Stimulated activated CD8-positive, alpha-beta memory T cell treated with anti-CD3 and anti-CD28 coated beads, Interleukin-15, amount 100 ng/mL, for 1 hour (primary cell): ENCODE data around the gene LDB2.
A peak's percentile ranks its signal among the peaks of the same experiment; 100 is the strongest.
"Not testable (repeated sequence)": the region's sequence is repeated elsewhere in the genome, so short reads cannot be mapped to it uniquely, and the experiment has no call there.

Source experiments
- DNase-seq: peaks from one replicate; pipeline ENCODE4 v3.0.0-alpha.2; 2020; ENCODE audit warnings: low read depth

LDB2 gene

DNA sequence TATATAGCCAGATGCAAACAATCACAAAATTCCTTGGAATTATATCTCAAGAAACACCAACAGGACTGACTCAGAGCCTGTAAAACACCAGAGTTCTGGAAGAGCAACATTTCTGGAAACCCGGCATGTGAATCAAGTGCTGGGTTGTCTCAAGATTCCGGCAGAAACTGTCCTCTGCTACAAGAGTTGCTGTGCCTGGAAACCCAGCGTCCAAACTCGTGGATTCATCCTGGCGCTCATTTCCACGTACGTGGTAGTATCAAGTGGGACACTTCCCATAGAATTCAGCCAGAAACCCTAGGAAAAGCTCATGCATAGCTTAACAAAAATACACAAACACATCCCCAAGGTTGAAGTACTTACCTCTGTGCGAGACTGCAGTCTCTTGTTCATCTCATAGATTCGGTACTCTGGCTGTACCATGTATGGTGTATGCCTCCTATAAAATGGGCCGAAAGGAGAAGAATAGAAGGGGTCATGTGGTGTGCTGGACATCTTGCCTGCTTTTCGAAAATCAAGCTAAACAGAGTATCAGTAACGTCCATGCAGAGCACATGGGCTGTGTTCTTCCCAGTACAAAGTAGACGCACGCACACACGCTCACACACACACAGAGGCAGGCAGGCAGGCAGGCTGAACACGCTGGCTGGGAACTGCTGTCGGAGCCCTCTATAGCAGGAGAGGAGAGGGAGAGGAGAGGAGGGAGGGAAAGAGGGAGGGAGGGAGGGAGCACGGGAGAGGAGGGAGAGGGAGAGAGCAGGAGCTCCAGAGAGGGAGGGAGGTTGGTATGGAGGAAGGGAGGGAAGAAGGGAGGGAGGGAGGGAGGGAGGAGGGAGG lies at the start of gene LDB2:
Gene LDB2, minus strand, starts transcription at position 655 of the 837 bp plus-strand sequence.
- DNase-seq, result no peak

DNA sequence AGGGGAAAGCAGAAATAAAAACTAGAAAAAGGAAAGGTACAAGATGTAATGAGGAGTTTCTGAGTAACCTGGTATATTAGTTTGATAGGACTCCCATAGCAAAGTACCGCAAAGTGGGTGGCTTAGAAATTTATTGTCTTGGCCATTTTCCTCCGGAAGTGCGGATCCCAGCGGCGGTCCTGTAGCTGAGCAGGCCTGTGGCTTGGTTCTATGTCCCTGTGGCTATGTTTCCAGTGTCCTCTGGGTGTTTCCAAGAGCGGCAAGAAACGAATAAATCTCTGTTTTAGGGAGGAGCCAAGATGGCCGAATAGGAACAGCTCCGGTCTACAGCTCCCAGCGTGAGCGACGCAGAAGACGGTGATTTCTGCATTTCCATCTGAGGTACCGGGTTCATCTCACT lies 44.0 kb upstream of the LDB2 start:
- no peak for DNase-seq

DNA sequence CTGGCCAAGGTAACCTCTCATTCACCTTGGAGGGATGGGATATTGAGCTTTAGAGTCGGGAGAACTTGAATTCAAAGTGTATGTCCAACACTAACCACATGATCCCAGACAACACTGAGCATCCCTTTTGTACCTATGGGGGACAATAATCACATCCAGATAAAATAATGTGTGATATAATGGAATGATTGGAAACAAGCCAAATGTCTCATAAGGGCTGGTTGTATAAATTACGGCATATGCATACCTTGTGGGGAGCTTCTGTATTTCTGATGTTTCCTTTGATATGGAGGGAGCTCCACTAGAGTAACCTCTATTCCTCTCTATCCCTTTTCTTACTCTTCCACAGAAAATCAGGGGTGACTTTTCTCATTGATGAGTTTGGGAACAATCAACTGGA lies 40.7 kb upstream of the LDB2 start:
- DNase-seq, result no peak

DNA sequence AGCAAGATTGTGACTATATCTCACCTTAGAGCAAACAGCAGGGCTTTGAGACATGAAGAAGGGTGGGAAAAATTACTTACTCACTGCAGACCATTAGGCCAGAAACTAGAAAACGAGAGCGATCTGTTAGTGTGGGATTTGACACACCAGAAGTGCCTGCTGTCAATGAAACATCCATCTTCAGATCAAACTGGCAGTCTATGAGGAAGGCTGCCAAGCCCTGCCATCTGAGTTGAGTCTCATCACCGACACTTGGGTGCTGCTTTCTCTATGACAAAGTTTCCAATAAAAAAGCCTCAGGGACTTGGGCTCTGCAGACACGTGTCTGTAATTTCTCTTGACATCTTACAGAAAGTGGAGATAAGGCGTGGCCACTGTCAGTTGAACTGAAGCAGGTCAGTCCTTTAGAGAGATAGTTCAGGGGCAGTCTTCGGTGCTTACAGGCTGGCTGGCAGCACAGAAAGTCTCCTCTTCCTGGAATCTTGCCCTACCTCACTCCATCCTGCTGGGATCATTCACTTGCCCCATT lies 40.1 kb upstream of the LDB2 start:
- no peak for DNase-seq

DNA sequence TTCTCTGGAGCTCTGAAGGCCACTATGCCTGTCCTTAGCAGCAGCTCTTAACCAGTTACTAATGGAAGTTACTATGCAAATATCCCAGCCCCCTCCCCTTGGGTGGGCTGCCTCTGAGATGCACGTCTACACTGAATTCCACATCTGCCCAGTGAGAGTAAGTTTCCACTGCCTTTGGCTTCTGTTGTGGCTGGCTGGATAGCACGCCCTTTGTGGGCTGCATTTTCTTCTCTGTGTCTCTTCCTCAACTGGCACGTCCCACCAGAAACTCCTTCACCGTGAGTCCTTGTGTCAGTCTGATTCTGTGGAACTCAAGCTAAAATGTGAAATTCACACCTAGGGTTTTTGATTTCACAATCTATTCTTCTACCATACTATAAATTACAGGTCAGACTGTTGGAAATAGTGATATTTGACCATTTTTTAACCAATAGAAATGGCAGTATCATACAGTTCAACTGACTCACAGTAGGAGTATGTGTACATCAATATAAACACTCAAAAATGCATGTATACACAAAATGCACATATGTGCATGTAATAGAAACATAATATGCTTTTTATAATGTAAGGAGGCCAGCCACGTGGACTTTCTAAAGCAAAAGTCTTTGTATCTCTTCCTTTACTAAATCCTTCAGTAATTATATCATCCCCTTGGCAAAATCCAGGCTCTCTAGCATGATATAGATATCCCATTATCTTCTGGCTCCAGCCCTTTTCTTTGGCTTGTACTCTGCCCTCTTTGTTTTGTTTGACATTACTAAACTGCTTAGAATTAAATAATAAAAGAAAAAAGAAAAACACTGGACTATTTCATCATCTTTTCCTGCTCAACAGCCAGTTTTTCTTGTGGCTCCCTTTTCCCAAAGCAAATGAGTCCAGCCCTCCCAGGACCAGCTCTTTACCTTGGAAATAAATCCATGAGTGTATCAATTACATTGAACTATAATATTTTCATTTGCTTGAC lies 33.2 kb upstream of the LDB2 start:
- no peak for DNase-seq

DNA sequence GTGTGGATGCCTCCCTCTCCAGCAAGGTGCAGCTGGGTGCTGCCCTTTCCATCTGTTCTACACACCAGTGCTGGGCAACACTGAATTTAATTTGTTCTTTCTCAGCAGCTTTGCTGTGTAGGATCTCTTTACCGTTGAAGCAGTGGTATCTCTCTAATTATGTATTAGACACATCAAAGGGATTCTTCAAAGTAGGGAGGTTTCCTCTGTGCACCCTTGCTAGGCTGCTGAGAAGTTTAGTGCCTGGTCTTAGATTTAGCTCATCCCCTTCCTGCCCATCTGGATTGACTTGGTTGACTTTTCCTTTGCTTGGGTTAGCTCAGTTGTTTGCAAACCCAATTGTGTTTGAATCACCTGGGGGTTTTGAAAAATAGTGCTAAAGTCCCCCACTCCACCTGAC lies 27.8 kb upstream of the LDB2 start:
- DNase-seq, result no peak

DNA sequence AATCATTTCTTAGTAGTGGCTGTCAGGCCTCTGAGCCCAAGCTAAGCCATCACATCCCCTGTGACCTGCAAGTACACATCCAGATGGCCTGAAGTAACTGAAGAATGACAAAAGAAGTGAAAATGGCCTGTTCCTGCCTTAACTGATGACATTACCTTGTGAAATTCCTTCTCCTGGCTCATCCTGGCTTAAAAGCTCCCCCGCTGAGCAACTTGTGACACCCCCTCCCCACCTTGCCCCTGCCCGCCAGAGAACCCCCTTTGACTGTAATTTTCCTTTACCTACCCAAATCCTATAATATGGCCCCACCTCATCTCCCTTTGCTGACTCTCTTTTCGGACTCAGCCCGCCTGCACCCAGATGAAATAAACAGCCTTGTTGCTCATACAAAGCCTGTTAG lies 20.3 kb upstream of the LDB2 start:
- not testable (repeated sequence) for DNase-seq

DNA sequence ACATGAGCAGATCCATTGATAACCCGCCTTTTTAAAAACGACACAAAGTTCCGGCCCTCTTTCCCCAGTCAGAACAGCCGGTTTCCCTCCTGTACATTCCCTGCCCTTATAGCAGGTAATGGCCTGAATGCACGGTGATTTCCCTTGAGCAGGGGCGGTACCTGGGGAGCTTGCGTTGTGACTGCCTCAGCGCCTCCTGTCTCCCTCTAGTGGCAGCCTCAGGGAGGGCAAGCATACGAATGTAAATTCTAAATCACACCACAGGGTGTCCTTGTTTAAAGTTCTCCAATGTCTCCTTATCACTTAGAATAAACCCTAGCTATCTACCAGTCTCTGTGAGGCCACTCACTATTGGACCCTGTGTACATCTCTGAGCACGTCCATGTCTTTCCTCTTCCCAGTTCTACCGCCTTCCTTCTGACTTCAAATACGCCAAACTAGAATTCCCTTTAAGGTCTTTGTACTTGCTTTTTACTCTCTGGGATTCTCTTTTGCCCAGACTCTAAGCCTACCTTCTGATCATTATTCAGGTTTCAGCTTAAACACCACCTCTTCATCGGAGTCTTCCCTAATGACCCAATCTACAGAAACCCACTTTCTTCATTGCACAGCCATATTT lies 18.4 kb upstream of the LDB2 start:
- DNase-seq, result peak; percentile 46

DNA sequence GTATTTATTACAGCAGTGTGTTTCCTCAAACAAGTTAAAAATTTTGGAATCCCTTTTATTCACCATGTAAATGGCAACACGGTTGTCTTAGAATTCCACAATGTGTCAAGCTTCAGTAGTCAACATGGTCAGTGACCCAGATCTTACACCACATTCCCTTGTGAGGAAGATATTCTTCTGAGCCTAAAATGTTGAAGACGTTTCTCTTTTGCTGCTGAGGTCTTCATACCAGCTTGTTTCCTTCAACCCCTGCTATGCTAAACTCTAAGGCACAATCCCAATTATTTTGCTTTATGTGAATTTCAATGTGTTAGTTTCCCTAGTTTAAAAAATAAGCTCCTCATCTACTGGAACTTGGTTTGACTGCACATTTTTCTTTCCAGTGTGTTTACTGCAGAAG lies 17.6 kb upstream of the LDB2 start:
- DNase-seq, result no peak

DNA sequence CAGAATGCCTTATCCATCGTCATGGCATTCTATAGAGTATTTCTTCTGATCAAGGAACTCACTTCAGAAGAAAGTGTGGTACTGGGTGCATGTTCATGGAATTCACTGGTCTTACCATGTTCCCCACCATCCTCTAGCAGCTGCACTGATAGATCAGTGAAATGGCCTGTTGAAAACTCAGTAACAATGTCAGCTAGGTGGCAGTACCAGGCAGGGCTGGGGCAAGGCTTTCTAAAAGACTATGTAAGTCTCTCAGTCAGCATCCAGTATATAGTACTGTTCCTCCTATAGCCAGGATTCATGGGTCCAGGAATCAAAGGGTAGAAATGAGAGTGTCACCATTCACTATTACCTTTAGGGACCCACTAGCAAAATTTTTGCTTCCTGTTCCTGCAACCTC lies 15.8 kb upstream of the LDB2 start:
- no peak for DNase-seq

DNA sequence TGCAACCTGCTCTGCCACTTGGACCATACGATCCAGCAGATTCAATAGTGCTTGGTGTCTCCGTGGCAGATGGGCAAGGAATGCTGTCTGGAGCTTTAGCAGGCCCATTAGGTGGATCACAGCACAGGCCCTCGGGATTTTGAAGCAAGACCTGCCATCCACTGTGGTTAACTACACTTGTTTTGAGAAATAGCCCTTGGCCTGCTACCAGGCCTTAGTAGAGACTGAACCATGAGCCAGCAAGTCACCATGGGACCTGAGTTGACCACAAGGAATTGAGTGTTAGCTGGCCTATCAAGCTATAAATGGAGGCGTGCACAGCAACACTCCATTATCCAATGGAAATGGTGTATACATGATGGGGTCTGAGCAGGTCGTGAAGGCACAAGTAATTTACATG lies 14.5 kb upstream of the LDB2 start:
- no peak for DNase-seq

DNA sequence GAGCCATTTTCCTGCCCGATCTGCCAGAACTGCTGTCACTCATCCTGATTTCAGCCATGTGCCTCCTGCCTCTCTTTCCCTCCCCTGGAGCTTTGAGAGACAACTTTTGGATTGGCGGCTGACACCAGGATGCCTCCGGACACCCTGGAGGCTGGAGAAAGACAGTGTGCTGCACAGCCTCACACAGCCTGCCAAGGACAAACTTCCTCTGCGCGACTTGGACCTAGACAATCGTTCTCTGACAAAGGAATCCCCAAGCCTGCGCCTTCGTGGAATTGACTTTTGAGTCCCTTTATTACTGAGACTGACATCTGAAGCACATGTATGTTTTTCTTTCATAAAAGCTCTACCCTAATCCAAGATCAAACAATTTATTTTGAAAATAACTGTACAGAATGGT lies 10.8 kb upstream of the LDB2 start:
- no peak for DNase-seq

DNA sequence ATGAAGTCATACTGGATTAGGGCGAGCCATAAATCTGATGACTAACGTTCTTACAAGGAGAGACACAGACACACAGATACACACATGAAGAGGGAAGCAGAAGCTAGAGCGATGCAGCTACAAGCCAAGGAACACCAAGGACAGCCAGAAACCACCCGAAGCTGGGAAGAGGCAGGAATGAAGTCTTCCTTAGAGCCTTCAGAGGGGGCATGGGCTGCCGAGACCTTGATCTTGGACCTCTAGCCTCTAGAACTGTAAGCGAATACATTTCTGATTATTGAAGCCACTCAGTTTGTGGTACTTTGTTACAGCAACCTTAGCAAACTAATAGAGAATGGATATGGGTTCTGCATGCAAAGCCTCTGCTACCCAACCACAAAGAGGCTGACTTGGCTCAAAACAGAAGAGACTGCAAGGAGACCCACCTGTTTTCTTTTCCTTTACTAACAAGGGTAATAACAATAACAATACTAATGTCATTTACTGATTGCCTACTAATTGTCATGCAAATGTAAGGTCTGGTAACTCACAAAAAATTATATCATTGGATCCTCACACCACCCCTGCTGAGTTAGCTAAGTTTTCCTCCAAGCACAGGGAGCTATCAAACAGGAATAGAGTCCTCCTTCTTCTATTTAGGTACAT lies 10.1 kb upstream of the LDB2 start:
- no peak for DNase-seq

DNA sequence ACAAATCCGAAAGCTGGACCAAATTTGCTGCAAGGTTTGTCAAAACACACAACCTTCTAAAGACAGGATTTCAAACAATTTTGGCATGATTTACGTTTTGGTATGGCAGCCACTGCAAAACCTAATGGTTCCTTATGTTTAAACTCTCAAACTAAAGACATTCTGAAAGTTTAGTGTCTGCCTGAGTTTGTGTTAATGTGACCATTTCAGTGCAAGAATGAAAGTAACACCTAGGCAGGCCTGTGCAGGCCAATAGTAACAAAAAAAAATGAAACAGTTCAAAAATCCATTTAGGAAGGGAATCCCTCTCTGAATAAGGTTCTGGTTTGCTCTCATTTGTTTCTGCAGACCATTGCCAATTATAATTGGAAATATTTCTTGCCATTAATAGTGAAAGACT lies 1.9 kb upstream of the LDB2 start:
- DNase-seq, result no peak

DNA sequence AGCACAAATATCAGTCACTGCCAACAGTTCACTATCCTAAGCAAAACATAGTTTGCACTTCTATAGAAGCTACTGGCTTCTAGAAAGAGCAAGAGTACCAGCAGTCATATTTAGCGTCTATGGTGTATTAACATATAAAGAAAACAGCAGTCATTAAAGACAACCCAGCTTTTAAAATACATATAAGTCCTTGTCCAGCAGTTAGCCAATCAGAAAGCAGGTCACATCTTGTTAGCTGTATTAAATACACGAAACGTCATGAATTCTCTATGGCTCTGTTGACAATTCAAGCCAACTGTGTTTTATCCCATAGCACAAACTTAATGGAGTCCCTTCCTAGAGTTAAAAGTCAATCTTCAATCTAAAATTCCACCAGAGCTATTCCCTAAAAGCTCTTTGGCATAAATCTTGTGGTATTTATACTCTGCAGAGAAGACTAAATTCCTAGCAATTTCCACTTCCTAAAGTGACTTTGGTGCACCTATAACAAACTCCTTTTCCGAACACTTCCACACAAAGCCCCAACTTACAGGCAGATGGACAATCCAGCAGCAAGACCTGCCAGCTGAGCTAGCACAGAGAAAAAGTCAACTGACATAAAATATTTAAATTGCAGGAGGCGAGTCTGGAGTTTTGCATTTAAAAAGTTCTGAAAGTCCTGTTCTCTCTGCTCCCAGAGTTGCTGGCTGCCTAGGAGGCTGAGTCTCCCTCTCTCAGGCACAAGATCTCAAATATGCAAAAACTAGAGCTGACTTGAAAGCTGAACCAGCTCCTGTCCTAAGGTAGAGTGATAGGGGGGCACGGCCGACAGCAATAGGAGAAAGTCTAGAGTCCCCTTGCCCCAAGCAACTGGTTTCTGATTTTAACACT lies 1.3 kb downstream of the LDB2 start:
- no peak for DNase-seq

DNA sequence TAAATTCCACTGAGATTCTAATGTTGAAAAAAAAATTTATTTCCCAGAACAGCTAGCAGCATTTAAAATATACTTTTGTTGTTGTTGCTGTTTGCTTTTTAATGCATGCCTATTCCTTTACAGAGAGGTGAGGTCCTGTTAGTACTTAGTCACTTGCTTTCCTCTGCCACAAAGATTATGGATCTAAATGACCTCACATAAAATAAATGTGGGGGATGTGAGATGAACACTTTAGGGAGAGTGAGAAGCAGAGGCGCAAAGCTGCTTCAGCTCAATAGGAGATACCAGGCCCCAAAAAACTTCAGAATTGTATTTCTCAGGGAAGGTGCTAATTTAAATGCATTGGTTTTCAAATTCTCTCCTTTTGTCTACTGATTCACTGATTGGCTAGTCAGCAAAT lies 4.0 kb downstream of the LDB2 start:
- DNase-seq, result no peak

DNA sequence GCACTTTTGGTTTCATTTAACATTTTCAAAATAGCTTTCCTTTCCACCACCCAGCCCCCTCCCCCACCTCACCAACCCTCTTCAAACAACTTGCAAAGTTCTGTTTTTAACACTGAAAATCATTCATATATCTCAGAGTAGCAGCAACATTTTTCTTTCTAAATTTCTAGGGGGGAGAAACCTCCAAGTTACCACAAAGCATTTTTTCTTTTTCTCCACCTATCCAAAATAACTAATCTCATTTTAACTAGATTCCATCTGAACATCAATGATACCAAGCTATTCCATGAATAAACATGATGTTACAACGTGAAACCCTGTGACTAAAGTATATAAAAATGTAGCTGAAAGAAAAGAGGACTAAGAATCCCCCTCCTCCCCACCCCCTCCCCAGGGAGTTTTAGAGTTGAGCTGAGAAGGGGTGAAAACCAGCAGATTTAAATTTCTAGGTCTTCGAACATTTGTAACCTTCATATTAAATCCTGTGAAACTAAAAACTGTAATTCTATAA lies 5.2 kb downstream of the LDB2 start:
- DNase-seq, result no peak

DNA sequence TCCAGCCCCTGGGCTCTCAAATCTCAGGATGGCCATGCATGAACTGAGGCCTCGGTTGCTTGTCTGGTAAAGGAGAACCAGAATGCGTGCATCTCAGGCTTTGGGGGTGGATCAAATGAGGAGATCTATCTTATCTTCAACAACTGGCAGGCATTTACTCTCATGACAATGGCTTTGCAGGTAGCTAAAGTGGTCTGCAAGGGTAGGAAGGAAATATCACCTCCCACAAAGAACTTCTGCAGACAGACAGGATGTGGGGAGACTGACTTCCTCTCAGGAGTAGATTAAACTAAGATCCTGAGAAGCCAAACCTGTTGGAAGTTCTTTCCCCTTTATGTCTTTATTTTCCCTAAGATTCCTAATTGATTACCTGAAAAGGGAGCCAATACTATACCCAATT lies 7.8 kb downstream of the LDB2 start:
- no peak for DNase-seq

DNA sequence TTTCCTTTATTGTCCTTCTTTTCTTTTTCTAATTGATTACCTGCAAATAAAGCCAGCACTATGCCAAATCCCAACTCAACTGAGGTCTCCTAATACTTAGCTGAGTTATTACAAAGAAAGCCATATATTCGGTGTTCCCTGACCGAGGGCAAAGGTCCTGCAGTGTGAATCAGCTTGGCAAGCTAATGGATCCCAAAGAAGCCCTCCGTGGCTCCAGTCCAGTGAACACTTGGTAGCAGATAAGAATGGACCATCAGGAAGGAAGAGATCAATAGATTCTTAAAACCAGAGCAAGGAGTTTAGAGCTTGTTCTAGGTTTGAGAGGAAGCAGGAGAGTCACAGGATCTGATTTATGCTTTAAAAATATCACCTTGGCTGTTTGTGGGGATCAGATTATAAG lies 8.5 kb downstream of the LDB2 start:
- DNase-seq, result no peak

DNA sequence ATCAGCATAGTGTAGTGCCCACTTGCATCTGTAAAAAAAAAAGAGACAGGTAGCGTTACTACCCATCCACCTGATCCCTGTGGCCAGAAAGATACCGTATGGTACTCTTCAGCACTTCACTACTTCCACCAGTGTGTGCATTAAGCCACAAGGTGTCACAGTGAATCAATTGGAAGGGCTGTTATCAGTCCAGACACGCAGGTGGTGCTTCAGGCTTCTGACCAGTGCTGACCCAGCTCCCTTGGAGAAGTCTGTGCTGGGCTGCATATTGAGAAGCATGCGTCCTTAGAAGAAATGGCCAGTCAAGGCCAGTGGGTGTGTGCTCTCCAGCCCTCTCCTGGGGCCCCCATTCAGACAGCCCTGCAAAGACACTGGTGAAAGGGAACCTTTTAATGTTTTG lies 10.6 kb downstream of the LDB2 start:
- DNase-seq, result no peak
